GM23338 (cell line): Measurements from ENCODE around the gene COX8A.

Experiments used
- CREB1 ChIP-seq: fragments of 250-450 bp; sonication (Bioruptor Pico); IDR thresholded peaks from 2 replicates; pipeline ENCODE4 v1.5.0; 2020; ENCODE audit warnings: low read depth, mild to moderate bottlenecking, moderate library complexity
- EZH2 ChIP-seq: fragments of 200-600 bp; sonication (generic); IDR thresholded peaks from one replicate; pipeline ENCODE4 v1.8.0; 2017; ENCODE audit warnings: antibody characterized with exemption, mild to moderate bottlenecking, low read depth; ENCODE audit not compliant: unreplicated experiment
- EZH2phosphoT487 ChIP-seq: fragments of 200-600 bp; sonication (generic); IDR thresholded peaks from one replicate; pipeline ENCODE4 v1.8.1; 2018; ENCODE audit warnings: antibody characterized with exemption; ENCODE audit not compliant: unreplicated experiment
- POLR2AphosphoS5 ChIP-seq: IDR thresholded peaks from 2 replicates; pipeline ENCODE4 v1.6.1; 2016; ENCODE audit warnings: antibody characterized with exemption, low read depth
- STAT1 ChIP-seq: IDR thresholded peaks from one replicate; pipeline ENCODE4 v1.6.1; 2016; ENCODE audit warnings: antibody characterized with exemption; ENCODE audit not compliant: unreplicated experiment
- TF ChIP-seq, protein P1 (sequence below), 2 experiments: fragments of 200-600 bp in 1 of 2; sonication (generic) in 1 of 2; conservative IDR thresholded peaks; 2 replicates each; pipeline versions ENCODE4 v1.5.1 to v1.6.1; 2016 to 2017; ENCODE audit warnings: antibody characterized with exemption in 2 of 2, low read depth in 2 of 2, mild to moderate bottlenecking in 2 of 2, moderate library complexity in 1 of 2

DNA sequence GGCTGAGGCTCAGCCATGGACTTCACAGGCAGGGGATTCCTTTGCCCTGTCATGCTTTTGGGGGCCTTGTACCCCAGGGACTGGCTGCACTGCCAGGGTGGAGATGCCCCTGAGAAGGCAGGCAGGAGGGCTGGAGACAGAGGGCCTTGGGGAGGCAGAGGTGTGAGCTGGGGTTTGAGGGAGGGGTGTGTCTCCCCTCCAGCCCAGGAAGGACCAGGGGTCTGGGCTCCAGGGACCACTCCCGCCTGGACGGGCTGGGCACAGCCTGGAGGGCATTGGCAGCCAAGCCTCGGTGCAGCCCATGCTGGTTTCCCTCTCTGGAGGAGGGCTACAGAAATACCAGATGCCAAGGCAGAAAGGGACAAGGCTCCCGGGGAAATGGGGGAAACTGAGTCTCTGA is 31.3 kb downstream of the COX8A start:
- TF ChIP-seq, protein P1, sequence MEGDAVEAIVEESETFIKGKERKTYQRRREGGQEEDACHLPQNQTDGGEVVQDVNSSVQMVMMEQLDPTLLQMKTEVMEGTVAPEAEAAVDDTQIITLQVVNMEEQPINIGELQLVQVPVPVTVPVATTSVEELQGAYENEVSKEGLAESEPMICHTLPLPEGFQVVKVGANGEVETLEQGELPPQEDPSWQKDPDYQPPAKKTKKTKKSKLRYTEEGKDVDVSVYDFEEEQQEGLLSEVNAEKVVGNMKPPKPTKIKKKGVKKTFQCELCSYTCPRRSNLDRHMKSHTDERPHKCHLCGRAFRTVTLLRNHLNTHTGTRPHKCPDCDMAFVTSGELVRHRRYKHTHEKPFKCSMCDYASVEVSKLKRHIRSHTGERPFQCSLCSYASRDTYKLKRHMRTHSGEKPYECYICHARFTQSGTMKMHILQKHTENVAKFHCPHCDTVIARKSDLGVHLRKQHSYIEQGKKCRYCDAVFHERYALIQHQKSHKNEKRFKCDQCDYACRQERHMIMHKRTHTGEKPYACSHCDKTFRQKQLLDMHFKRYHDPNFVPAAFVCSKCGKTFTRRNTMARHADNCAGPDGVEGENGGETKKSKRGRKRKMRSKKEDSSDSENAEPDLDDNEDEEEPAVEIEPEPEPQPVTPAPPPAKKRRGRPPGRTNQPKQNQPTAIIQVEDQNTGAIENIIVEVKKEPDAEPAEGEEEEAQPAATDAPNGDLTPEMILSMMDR (conservative IDR thresholded peaks at IDR 0.05; ENCODE audit: low read depth in 2 of 2): no peak
- TF ChIP-seq POLR2AphosphoS5 (no peak), EZH2phosphoT487 (no peak), CREB1 (no peak), STAT1 (no peak), EZH2 (no peak)
